Naive B cell (primary cell): ENCODE data around the gene TOM1L1. TPM values are rescaled to one million over a fixed set of nuclear protein-coding genes. Genes with fewer than 3 reads are reported as not detected.

Experiments used
- ATAC-seq, 2 donors: fragments of 150-1000 bp; cut with Tn5 transposase; 2 replicates each; pipeline ENCODE4 v1.10.0; 2021; ENCODE audit warnings: low read depth in 2 of 2, mild to moderate bottlenecking in 2 of 2, moderate library complexity in 2 of 2
- DNase-seq: peaks from one replicate; pipeline ENCODE4 v3.0.0; 2022
- H3K27ac Mint-ChIP-seq, 6 donors: one replicate each; pipeline ENCODE4 v1.8.0; 2020 to 2022; ENCODE audit warnings: mild to moderate bottlenecking in 6 of 6, mixed read lengths in 6 of 6, moderate library complexity in 5 of 6, inconsistent platforms in 2 of 6
- H3K27me3 Mint-ChIP-seq, 3 donors: one replicate each; pipeline ENCODE4 v1.8.0; 2021 to 2022; ENCODE audit warnings: mixed read lengths in 3 of 3, mild to moderate bottlenecking in 1 of 3
- H3K36me3 Mint-ChIP-seq, 2 donors: one replicate each; pipeline ENCODE4 v1.8.0; 2020 to 2022; ENCODE audit warnings: mixed read lengths in 2 of 2, inconsistent platforms in 1 of 2, mild to moderate bottlenecking in 1 of 2
- H3K4me1 Mint-ChIP-seq, 3 donors: one replicate each; pipeline ENCODE4 v1.8.0; 2020 to 2022; ENCODE audit warnings: mixed read lengths in 3 of 3, inconsistent platforms in 1 of 3, mild to moderate bottlenecking in 1 of 3, moderate library complexity in 1 of 3
- H3K4me3 Mint-ChIP-seq, 8 donors: one replicate each; pipeline ENCODE4 v1.8.0; 2020 to 2022; ENCODE audit warnings: mild to moderate bottlenecking in 8 of 8, mixed read lengths in 8 of 8, moderate library complexity in 8 of 8, inconsistent platforms in 2 of 8
- H3K9me3 Mint-ChIP-seq, 7 donors: one replicate each; pipeline ENCODE4 v1.8.0; 2020 to 2022; ENCODE audit warnings: mixed read lengths in 7 of 7, mild to moderate bottlenecking in 5 of 7, inconsistent platforms in 2 of 7, moderate library complexity in 1 of 7
- polyA plus RNA-seq, 6 donors: library from polyadenylated mRNA; unstranded; fragments of 300-500 nt; fragmentation: Illumina TruSeq; gene quantifications; one replicate each; pipeline ENCODE4 v1.2.3, GENCODE V29; 2021; ENCODE audit warnings: low read depth in 6 of 6

TOM1L1 gene
- polyA plus RNA-seq, 6 donors from 2014 or later = not detected

GRCh38 chr17:54902611-54903010 is 2.0 kb downstream of the TOM1L1 start:
- Mint-ChIP-seq H3K9me3 (no peaks in the 10 kb centered on the region), H3K4me1 (peaks cover 0 to 13% (median 0%) of the 10 kb centered on the region in 3 donors), H3K27me3 (peaks cover 17 to 23% (median 22%) of the 10 kb centered on the region in 3 donors), H3K4me3 (no peak overlapping the region), H3K27ac (no peak overlapping the region), H3K36me3 (no peaks in the 10 kb centered on the region)
- DNase-seq (no peak), ATAC-seq (no peak)

GRCh38 chr17:54903375-54903774 is 2.7 kb downstream of the TOM1L1 start:
- no peaks in the 10 kb centered on the region for H3K36me3 Mint-ChIP-seq
- H3K4me1 Mint-ChIP-seq = peaks cover 0 to 13% (median 0%) of the 10 kb centered on the region in 3 donors
- H3K4me3 Mint-ChIP-seq = no peak overlapping the region
- DNase-seq (no peak), ATAC-seq (no peak)
- no peaks in the 10 kb centered on the region for H3K9me3 Mint-ChIP-seq
- H3K27ac Mint-ChIP-seq = no peak overlapping the region
- peaks cover 15 to 18% (median 16%) of the 10 kb centered on the region in 3 donors for H3K27me3 Mint-ChIP-seq

- Mint-ChIP-seq H3K4me3 (no peak overlapping the region), H3K27me3 (peaks cover 0 to 3% (median 0%) of the 10 kb centered on the region in 3 donors), H3K4me1 (no peaks in the 10 kb centered on the region), H3K9me3 (no peaks in the 10 kb centered on the region), H3K27ac (no peak overlapping the region), H3K36me3 (no peaks in the 10 kb centered on the region)
- DNase-seq = no peak
- ATAC-seq = no peak
These were observed 6.0 kb downstream of the TOM1L1 start for GRCh38 chr17:54906683-54907082.

- no peak overlapping the region for H3K4me3 Mint-ChIP-seq
- DNase-seq (no peak), ATAC-seq (no peak)
- H3K36me3 Mint-ChIP-seq = no peaks in the 10 kb centered on the region
- no peaks in the 10 kb centered on the region for H3K9me3 Mint-ChIP-seq
- no peaks in the 10 kb centered on the region for H3K4me1 Mint-ChIP-seq
- no peak overlapping the region for H3K27ac Mint-ChIP-seq
- no peaks in the 10 kb centered on the region for H3K27me3 Mint-ChIP-seq
These were observed 6.7 kb downstream of the TOM1L1 start for GRCh38 chr17:54907376-54907775.

GRCh38 chr17:54909766-54910165 is 9.1 kb downstream of the TOM1L1 start:
- Mint-ChIP-seq H3K4me3 (no peak overlapping the region), H3K4me1 (no peaks in the 10 kb centered on the region), H3K27me3 (peaks cover 0 to 4% (median 0%) of the 10 kb centered on the region in 3 donors), H3K36me3 (no peaks in the 10 kb centered on the region), H3K9me3 (no peaks in the 10 kb centered on the region), H3K27ac (peak overlapping the region in 1 of 6 donors; percentile 23)
- DNase-seq (no peak), ATAC-seq (no peak)

- Mint-ChIP-seq H3K36me3 (peaks cover 0 to 10% of the 10 kb centered on the region in 2 donors), H3K4me3 (no peak overlapping the region), H3K4me1 (no peaks in the 10 kb centered on the region), H3K27me3 (peaks cover 0 to 4% (median 0%) of the 10 kb centered on the region in 3 donors), H3K27ac (no peak overlapping the region), H3K9me3 (peaks cover 2 to 31% (median 18%) of the 10 kb centered on the region in 7 donors)
- ATAC-seq (no peak), DNase-seq (no peak)
These were observed 16.1 kb downstream of the TOM1L1 start for GRCh38 chr17:54916721-54917120.

GRCh38 chr17:54919425-54919824 is 18.8 kb downstream of the TOM1L1 start:
- Mint-ChIP-seq H3K27me3 (peaks cover 0 to 3% (median 1%) of the 10 kb centered on the region in 3 donors), H3K4me1 (no peaks in the 10 kb centered on the region), H3K4me3 (no peak overlapping the region), H3K27ac (no peak overlapping the region), H3K36me3 (peaks cover 0 to 10% of the 10 kb centered on the region in 2 donors), H3K9me3 (peaks cover 2 to 31% (median 18%) of the 10 kb centered on the region in 7 donors)
- ATAC-seq = no peak
- no peak for DNase-seq

- Mint-ChIP-seq H3K27ac (no peak overlapping the region), H3K9me3 (peaks cover 2 to 27% (median 18%) of the 10 kb centered on the region in 7 donors), H3K4me1 (no peaks in the 10 kb centered on the region), H3K36me3 (peaks cover 0 to 10% of the 10 kb centered on the region in 2 donors), H3K27me3 (peaks cover 0 to 6% (median 5%) of the 10 kb centered on the region in 3 donors), H3K4me3 (no peak overlapping the region)
- ATAC-seq (no peak), DNase-seq (no peak)
These were observed 20.2 kb downstream of the TOM1L1 start for GRCh38 chr17:54920819-54921218.

GRCh38 chr17:54924405-54924804 is 23.8 kb downstream of the TOM1L1 start:
- Mint-ChIP-seq H3K36me3 (no peaks in the 10 kb centered on the region), H3K4me1 (no peaks in the 10 kb centered on the region), H3K27ac (peak overlapping the region in 1 of 6 donors; percentile 6), H3K4me3 (no peak overlapping the region), H3K27me3 (peaks cover 0 to 6% (median 5%) of the 10 kb centered on the region in 3 donors), H3K9me3 (no peaks in the 10 kb centered on the region)
- no peak for ATAC-seq
- DNase-seq = no peak

- Mint-ChIP-seq H3K27ac (no peak overlapping the region), H3K27me3 (peaks cover 3 to 6% (median 5%) of the 10 kb centered on the region in 3 donors), H3K36me3 (no peaks in the 10 kb centered on the region), H3K4me3 (no peak overlapping the region), H3K9me3 (no peaks in the 10 kb centered on the region), H3K4me1 (no peaks in the 10 kb centered on the region)
- no peak for DNase-seq
- no peak for ATAC-seq
These were observed 26.9 kb downstream of the TOM1L1 start for GRCh38 chr17:54927525-54927924.

GRCh38 chr17:54932711-54933110 is 32.1 kb downstream of the TOM1L1 start:
- H3K27me3 Mint-ChIP-seq = peaks cover 0 to 7% (median 0%) of the 10 kb centered on the region in 3 donors
- H3K9me3 Mint-ChIP-seq = no peaks in the 10 kb centered on the region
- no peaks in the 10 kb centered on the region for H3K4me1 Mint-ChIP-seq
- no peak overlapping the region for H3K4me3 Mint-ChIP-seq
- ATAC-seq (no peak), DNase-seq (no peak)
- no peaks in the 10 kb centered on the region for H3K36me3 Mint-ChIP-seq
- no peak overlapping the region for H3K27ac Mint-ChIP-seq

GRCh38 chr17:54933921-54934320 is 33.3 kb downstream of the TOM1L1 start:
- H3K36me3 Mint-ChIP-seq = no peaks in the 10 kb centered on the region
- DNase-seq = no peak
- no peak for ATAC-seq
- no peaks in the 10 kb centered on the region for H3K4me1 Mint-ChIP-seq
- H3K27me3 Mint-ChIP-seq = peaks cover 0 to 7% (median 0%) of the 10 kb centered on the region in 3 donors
- no peaks in the 10 kb centered on the region for H3K9me3 Mint-ChIP-seq
- H3K27ac Mint-ChIP-seq = no peak overlapping the region
- H3K4me3 Mint-ChIP-seq = no peak overlapping the region

GRCh38 chr17:54935471-54935870 is 34.8 kb downstream of the TOM1L1 start:
- Mint-ChIP-seq H3K36me3 (no peaks in the 10 kb centered on the region), H3K27ac (no peak overlapping the region), H3K4me3 (no peak overlapping the region), H3K9me3 (no peaks in the 10 kb centered on the region), H3K4me1 (no peaks in the 10 kb centered on the region), H3K27me3 (peaks cover 0 to 4% (median 0%) of the 10 kb centered on the region in 3 donors)
- DNase-seq (no peak), ATAC-seq (no peak)

- Mint-ChIP-seq H3K27ac (no peak overlapping the region), H3K4me1 (no peaks in the 10 kb centered on the region), H3K36me3 (no peaks in the 10 kb centered on the region), H3K4me3 (no peak overlapping the region), H3K27me3 (peaks cover 0 to 4% (median 0%) of the 10 kb centered on the region in 3 donors), H3K9me3 (no peaks in the 10 kb centered on the region)
- DNase-seq = no peak
- ATAC-seq = no peak
These were observed 36.4 kb downstream of the TOM1L1 start for GRCh38 chr17:54937018-54937417.

- H3K9me3 Mint-ChIP-seq = no peaks in the 10 kb centered on the region
- peaks cover 0 to 4% (median 0%) of the 10 kb centered on the region in 3 donors for H3K27me3 Mint-ChIP-seq
- H3K36me3 Mint-ChIP-seq = no peaks in the 10 kb centered on the region
- H3K4me3 Mint-ChIP-seq = no peak overlapping the region
- no peaks in the 10 kb centered on the region for H3K4me1 Mint-ChIP-seq
- ATAC-seq (no peak), DNase-seq (no peak)
- no peak overlapping the region for H3K27ac Mint-ChIP-seq
These were observed 36.8 kb downstream of the TOM1L1 start for GRCh38 chr17:54937426-54937825.
